NCI-H1436 treated with DMSO at 0.1 percent for 48 hours (cell line): Measurements from ENCODE around the gene TRIP6.
"Not testable (repeated sequence)": the region's sequence is repeated elsewhere in the genome, so short reads cannot be mapped to it uniquely, and the experiment has no call there.

Experiments
- DNase-seq: peaks from one replicate; lab custom pipeline; 2025; lab: John Stamatoyannopoulos, UW

Gene TRIP6

GRCh38 chr7:100837099-100837836 lies 29.9 kb upstream of the TRIP6 start:
- DNase-seq = peak; percentile 57

GRCh38 chr7:100839361-100839760 lies 27.8 kb upstream of the TRIP6 start:
- DNase-seq = no peak

- no peak for DNase-seq
These were observed 26.6 kb upstream of the TRIP6 start for GRCh38 chr7:100840470-100841100.

- no peak for DNase-seq
These were observed 19.8 kb upstream of the TRIP6 start for GRCh38 chr7:100847360-100847759.

GRCh38 chr7:100852048-100852872 lies 14.9 kb upstream of the TRIP6 start, which contains the start of gene SLC12A9:
TSS of gene SLC12A9 (plus strand) at chr7:100852713. CDS start at chr7:100854198, 1,485 bp downstream.
- DNase-seq = peak; percentile 15

GRCh38 chr7:100854146-100854895 lies 12.9 kb upstream of the TRIP6 start:
- DNase-seq = no peak

GRCh38 chr7:100854899-100855298 lies 12.3 kb upstream of the TRIP6 start:
- not testable (repeated sequence) for DNase-seq

- DNase-seq = no peak
These were observed 11.7 kb upstream of the TRIP6 start for GRCh38 chr7:100855515-100855914.

- DNase-seq = no peak
These were observed 10.3 kb upstream of the TRIP6 start for GRCh38 chr7:100856871-100857282.

- DNase-seq = no peak
These were observed 7.3 kb upstream of the TRIP6 start for GRCh38 chr7:100859856-100860255.

- DNase-seq = no peak
These were observed 6.2 kb upstream of the TRIP6 start for GRCh38 chr7:100860702-100861615.

- no peak for DNase-seq
These were observed 5.6 kb upstream of the TRIP6 start for GRCh38 chr7:100861616-100861985.

GRCh38 chr7:100863406-100863950 lies 3.7 kb upstream of the TRIP6 start:
- DNase-seq = no peak

GRCh38 chr7:100864263-100864845 lies 2.8 kb upstream of the TRIP6 start:
- no peak for DNase-seq

GRCh38 chr7:100865372-100865911 lies 1.7 kb upstream of the TRIP6 start:
- DNase-seq = no peak

GRCh38 chr7:100865938-100866728 lies 1.1 kb upstream of the TRIP6 start:
- no peak for DNase-seq

- no peak for DNase-seq
These were observed 503 bp upstream of the TRIP6 start for GRCh38 chr7:100866729-100867039.

- DNase-seq = no peak
These were observed 744 bp downstream of the TRIP6 start for GRCh38 chr7:100867776-100868485.
